ENCODE measurements around the gene ARID5B.
A peak's percentile ranks its signal among the peaks of the same experiment; 100 is the strongest.

ARID5B gene

GRCh38 chr10:62109587-62110293 is 208.2 kb downstream of the ARID5B start:
- DNase-seq = no peak

GRCh38 chr10:62112300-62112699 is 210.8 kb downstream of the ARID5B start:
- no peak for DNase-seq

- no peak for DNase-seq
Observed at GRCh38 chr10:62112963-62113362, 211.5 kb downstream of the ARID5B start.

GRCh38 chr10:62113680-62114079 is 212.2 kb downstream of the ARID5B start:
- no peak for DNase-seq

- no peak for DNase-seq
Observed at GRCh38 chr10:62115321-62115720, 213.8 kb downstream of the ARID5B start.

- DNase-seq = no peak
Observed at GRCh38 chr10:62115842-62116241, 214.3 kb downstream of the ARID5B start.

GRCh38 chr10:62116896-62117295 is 215.4 kb downstream of the ARID5B start:
- DNase-seq = no peak

- no peak for DNase-seq
Observed at GRCh38 chr10:62121187-62121530, 219.7 kb downstream of the ARID5B start.

- no peak for DNase-seq
Observed at GRCh38 chr10:62127975-62128374, 226.5 kb downstream of the ARID5B start.

- peak; percentile 37 for DNase-seq
Observed at GRCh38 chr10:62130948-62131347, 229.4 kb downstream of the ARID5B start.

- no peak for DNase-seq
Observed at GRCh38 chr10:62131724-62132123, 230.2 kb downstream of the ARID5B start.

- no peak for DNase-seq
Observed at GRCh38 chr10:62133618-62134017, 232.1 kb downstream of the ARID5B start.

- no peak for DNase-seq
Observed at GRCh38 chr10:62136931-62137330, 235.4 kb downstream of the ARID5B start.

Measured in T1000 (cell line).